ENCODE measurements around the gene FGF5. TPM values are rescaled to one million over a fixed set of nuclear protein-coding genes. Genes with fewer than 3 reads are reported as not detected.
"Not testable (repeated sequence)": the region's sequence is repeated elsewhere in the genome, so short reads cannot be mapped to it uniquely, and the experiment has no call there.

Gene FGF5
- total RNA-seq, 2 donors from 2014 or later, result not detected

DNA sequence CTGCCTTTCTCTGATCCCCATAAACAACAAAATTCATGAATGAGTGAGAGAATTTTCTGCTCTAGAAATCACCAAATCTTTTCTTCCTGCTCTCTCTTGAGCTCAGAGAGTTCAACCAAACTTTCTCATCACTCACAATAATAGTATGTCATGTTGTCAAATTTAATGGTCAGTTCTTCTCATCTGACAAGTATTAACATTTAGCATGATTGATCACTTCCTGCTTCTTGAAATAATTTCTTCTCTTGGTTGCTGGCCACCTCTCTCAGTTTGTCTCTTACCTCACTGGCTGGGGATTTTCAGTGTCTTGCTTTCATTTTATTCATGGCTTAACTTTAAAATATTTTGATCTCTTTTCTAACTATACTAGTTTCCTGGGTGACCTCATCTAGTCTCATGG, 25.5 kb upstream of the FGF5 start:
- H3K9me3 ChIP-seq, result no peaks in the 10 kb centered on the region
- H3K4me3 ChIP-seq, result no peak overlapping the region
- no peaks in the 10 kb centered on the region for H3K4me1 ChIP-seq (ENCODE audit: control insufficient read depth in 1 of 2, low read depth in 2 of 2)
- H3K27ac ChIP-seq, result no peak overlapping the region
- TF ChIP-seq, protein P1, sequence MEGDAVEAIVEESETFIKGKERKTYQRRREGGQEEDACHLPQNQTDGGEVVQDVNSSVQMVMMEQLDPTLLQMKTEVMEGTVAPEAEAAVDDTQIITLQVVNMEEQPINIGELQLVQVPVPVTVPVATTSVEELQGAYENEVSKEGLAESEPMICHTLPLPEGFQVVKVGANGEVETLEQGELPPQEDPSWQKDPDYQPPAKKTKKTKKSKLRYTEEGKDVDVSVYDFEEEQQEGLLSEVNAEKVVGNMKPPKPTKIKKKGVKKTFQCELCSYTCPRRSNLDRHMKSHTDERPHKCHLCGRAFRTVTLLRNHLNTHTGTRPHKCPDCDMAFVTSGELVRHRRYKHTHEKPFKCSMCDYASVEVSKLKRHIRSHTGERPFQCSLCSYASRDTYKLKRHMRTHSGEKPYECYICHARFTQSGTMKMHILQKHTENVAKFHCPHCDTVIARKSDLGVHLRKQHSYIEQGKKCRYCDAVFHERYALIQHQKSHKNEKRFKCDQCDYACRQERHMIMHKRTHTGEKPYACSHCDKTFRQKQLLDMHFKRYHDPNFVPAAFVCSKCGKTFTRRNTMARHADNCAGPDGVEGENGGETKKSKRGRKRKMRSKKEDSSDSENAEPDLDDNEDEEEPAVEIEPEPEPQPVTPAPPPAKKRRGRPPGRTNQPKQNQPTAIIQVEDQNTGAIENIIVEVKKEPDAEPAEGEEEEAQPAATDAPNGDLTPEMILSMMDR (IDR thresholded peaks at IDR 0.05), result no peak
- ATAC-seq (ENCODE audit: insufficient number of reproducible peaks, low FRiP score, low read depth) (no peak), DNase-seq (ENCODE audit: low spot score) (no peak)
- H3K36me3 ChIP-seq, result no peaks in the 10 kb centered on the region
- H3K27me3 ChIP-seq (replicated peaks; ENCODE audit: insufficient read depth), result no peaks in the 10 kb centered on the region

- TF ChIP-seq, protein P1 (IDR thresholded peaks at IDR 0.05), result no peak
- Histone ChIP-seq H3K9me3 (no peaks in the 10 kb centered on the region), H3K36me3 (no peaks in the 10 kb centered on the region), H3K4me3 (no peak overlapping the region), H3K27ac (no peak overlapping the region), H3K27me3 (replicated peaks; ENCODE audit: insufficient read depth) (no peaks in the 10 kb centered on the region), H3K4me1 (ENCODE audit: control insufficient read depth in 1 of 2, low read depth in 2 of 2) (no peaks in the 10 kb centered on the region)
- DNase-seq (ENCODE audit: low spot score) (no peak), ATAC-seq (ENCODE audit: insufficient number of reproducible peaks, low FRiP score, low read depth) (no peak)
Measured at GRCh38 chr4:80243274-80244018, 23.0 kb upstream of the FGF5 start.

GRCh38 chr4:80247484-80247883, 19.0 kb upstream of the FGF5 start:
- not testable (repeated sequence) for H3K4me3 ChIP-seq; ATAC-seq (ENCODE audit: insufficient number of reproducible peaks, low FRiP score, low read depth); H3K27ac ChIP-seq; H3K36me3 ChIP-seq; H3K4me1 ChIP-seq (ENCODE audit: control insufficient read depth in 1 of 2, low read depth in 2 of 2); H3K27me3 ChIP-seq (replicated peaks; ENCODE audit: insufficient read depth); H3K9me3 ChIP-seq; DNase-seq (ENCODE audit: low spot score)

- Histone ChIP-seq H3K4me3 (no peak overlapping the region), H3K27me3 (replicated peaks; ENCODE audit: insufficient read depth) (no peaks in the 10 kb centered on the region)
Measured at GRCh38 chr4:80249144-80249543, 17.3 kb upstream of the FGF5 start.

DNA sequence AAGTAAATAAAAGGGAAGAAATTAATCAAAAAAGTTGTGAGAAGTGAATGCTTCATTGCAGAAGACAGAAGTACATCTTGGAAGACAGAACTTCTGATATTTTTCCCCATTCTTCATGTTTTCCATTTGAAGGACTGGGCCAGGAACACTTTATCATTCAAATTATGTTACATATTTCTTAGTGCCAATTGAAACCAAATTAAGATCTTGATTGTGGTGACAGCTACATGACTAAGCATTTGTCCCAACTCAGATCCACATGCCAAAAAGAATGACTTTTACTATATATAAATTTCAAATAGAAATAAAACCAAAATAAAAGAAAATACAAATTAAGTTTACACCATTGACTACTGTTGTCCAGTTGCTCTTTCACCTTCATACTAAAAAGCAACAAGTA, 14.0 kb upstream of the FGF5 start:
- DNase-seq (ENCODE audit: low spot score) (no peak), ATAC-seq (ENCODE audit: insufficient number of reproducible peaks, low FRiP score, low read depth) (no peak)
- H3K9me3 ChIP-seq, result no peaks in the 10 kb centered on the region
- no peaks in the 10 kb centered on the region for H3K27me3 ChIP-seq (replicated peaks; ENCODE audit: insufficient read depth)
- H3K27ac ChIP-seq, result no peak overlapping the region
- no peaks in the 10 kb centered on the region for H3K36me3 ChIP-seq
- TF ChIP-seq, protein P1 (IDR thresholded peaks at IDR 0.05), result no peak
- no peaks in the 10 kb centered on the region for H3K4me1 ChIP-seq (ENCODE audit: control insufficient read depth in 1 of 2, low read depth in 2 of 2)
- no peak overlapping the region for H3K4me3 ChIP-seq

More at GRCh38 chr4:80249144-80249543, 17.3 kb upstream of the FGF5 start:
- Histone ChIP-seq H3K4me1 (ENCODE audit: control insufficient read depth in 1 of 2, low read depth in 2 of 2) (no peaks in the 10 kb centered on the region), H3K27ac (no peak overlapping the region), H3K9me3 (no peaks in the 10 kb centered on the region), H3K36me3 (no peaks in the 10 kb centered on the region)
- DNase-seq (ENCODE audit: low spot score), result no peak
- TF ChIP-seq, protein P1 (IDR thresholded peaks at IDR 0.05), result no peak
- no peak for ATAC-seq (ENCODE audit: insufficient number of reproducible peaks, low FRiP score, low read depth)

DNA sequence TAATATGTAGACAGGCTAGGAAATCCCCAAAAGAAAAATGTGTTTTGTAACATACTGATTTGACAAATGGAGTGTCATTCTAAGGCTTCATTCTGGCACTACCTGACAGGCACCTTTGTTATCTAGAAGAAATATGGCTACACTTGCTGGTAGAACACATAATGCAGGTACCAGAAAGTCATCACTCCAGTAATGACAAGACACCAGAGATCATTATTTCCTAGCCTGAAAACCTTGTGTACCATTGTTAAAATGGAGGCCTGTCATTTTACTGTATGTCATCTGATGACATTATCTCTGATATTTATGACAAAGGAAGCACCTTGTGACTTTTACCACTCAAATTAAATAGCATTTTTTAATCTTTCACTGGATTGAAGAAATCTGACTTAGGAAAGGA, 13.5 kb upstream of the FGF5 start:
- no peaks in the 10 kb centered on the region for H3K4me1 ChIP-seq (ENCODE audit: control insufficient read depth in 1 of 2, low read depth in 2 of 2)
- no peaks in the 10 kb centered on the region for H3K9me3 ChIP-seq
- no peaks in the 10 kb centered on the region for H3K27me3 ChIP-seq (replicated peaks; ENCODE audit: insufficient read depth)
- H3K4me3 ChIP-seq, result no peak overlapping the region
- no peaks in the 10 kb centered on the region for H3K36me3 ChIP-seq
- ATAC-seq (ENCODE audit: insufficient number of reproducible peaks, low FRiP score, low read depth), result no peak
- no peak for DNase-seq (ENCODE audit: low spot score)
- TF ChIP-seq, protein P1 (IDR thresholded peaks at IDR 0.05), result no peak
- no peak overlapping the region for H3K27ac ChIP-seq
